GM20000 (cell line): Measurements from ENCODE around the gene ITPR3.

Source experiments
- DNase-seq: peaks from one replicate; pipeline ENCODE4 v3.0.0; 2012; ENCODE audit warnings: low spot score
- TF ChIP-seq, protein P1 (sequence below): IDR thresholded peaks from 2 replicates; pipeline ENCODE4 v1.5.1; 2012; ENCODE audit warnings: mild to moderate bottlenecking, control low read depth; ENCODE audit errors: extremely low read depth, missing control alignments

The ITPR3 gene

GRCh38 chr6:33698494-33698893 lies 77.4 kb downstream of the ITPR3 start:
- TF ChIP-seq, protein P1, sequence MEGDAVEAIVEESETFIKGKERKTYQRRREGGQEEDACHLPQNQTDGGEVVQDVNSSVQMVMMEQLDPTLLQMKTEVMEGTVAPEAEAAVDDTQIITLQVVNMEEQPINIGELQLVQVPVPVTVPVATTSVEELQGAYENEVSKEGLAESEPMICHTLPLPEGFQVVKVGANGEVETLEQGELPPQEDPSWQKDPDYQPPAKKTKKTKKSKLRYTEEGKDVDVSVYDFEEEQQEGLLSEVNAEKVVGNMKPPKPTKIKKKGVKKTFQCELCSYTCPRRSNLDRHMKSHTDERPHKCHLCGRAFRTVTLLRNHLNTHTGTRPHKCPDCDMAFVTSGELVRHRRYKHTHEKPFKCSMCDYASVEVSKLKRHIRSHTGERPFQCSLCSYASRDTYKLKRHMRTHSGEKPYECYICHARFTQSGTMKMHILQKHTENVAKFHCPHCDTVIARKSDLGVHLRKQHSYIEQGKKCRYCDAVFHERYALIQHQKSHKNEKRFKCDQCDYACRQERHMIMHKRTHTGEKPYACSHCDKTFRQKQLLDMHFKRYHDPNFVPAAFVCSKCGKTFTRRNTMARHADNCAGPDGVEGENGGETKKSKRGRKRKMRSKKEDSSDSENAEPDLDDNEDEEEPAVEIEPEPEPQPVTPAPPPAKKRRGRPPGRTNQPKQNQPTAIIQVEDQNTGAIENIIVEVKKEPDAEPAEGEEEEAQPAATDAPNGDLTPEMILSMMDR = no peak
- DNase-seq = no peak

GRCh38 chr6:33699131-33699530 lies 78.0 kb downstream of the ITPR3 start:
- no peak for DNase-seq
- TF ChIP-seq, protein P1 = no peak

GRCh38 chr6:33699739-33700138 lies 78.6 kb downstream of the ITPR3 start:
- TF ChIP-seq, protein P1 = no peak
- DNase-seq = no peak

GRCh38 chr6:33700391-33701050 lies 79.4 kb downstream of the ITPR3 start:
- DNase-seq = peak; percentile 71
- TF ChIP-seq, protein P1 = peak; percentile 82

DNA sequence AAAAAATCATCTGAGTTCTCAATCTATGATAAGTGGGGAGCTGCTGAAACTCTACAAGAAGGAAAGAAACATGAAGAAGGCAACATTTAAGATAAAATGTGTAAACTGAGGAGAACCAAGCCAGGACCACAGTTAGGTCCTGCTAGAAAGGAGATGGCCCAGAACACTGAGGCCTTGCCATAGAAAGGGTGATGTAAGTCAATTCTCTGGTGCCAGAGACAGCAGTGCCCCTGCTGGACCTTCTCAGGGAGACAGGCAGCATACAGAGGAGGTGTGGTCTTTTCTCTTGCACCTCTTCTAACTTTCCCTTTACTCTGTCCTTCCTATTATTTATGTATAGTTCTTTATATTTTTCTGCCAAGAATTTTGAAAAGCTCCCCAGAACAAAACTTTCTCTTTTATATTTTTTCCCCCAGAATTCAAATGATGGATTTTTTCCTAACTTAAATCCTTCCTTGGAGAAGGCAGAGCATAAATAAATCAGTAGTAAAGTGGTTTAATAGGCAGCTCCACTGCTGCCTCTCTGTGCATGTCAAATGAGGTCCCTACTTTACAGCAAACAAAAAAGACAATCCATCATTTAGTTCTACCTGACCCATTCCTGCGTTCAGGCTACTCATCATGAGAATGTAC lies 81.3 kb downstream of the ITPR3 start:
- TF ChIP-seq, protein P1 = no peak
- DNase-seq = no peak

DNA sequence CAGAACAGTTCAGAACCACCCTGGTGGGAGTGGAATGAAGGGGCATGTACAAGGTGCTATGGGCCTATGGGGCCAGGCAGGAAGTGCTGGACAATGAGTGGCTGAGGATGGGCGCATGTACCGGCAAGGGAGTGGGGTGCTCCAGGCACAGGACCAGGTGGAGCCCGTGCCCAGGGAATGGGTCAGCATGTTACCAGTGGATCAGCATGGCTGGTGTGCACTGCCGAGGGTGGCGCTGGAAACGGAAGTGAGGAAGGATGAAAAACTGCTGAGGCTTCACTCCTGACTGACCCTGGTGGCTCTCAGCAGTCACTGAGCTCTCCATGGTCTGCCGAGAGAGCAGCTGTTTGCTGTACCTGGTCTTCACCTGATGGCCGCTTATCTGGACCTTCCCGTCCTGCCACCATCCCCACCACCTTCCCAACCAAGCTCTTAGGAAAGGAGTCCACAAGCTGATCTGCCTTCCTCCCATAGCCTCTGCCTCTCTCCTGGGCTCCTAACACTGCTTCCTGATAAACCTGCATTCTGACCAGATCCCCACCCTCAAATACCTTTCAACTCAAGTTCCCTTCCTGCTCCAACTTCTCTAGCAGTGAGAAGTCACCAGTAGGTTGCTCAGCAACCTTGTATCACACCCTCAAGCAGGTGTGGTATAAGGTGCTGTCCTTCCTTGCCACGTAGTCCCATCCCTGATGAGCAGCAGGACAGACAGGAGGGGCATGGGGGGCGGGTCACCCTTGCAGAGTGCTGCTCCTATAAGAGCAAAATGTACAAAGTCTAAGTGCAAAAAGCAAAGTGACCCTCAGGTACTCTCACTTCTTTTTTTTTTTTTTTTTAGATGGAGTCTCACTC lies 83.3 kb downstream of the ITPR3 start:
- DNase-seq = no peak
- TF ChIP-seq, protein P1 = no peak
